Peyer's patch (tissue), 4 donors: ENCODE data around the gene ZSCAN23.

Experiments
- POLR2A ChIP-seq, 2 donors: fragments of 450-650 bp; IDR thresholded peaks; one replicate each; pipeline ENCODE4 v1.5.1; 2017; ENCODE audit warnings: antibody characterized with exemption in 2 of 2, mild to moderate bottlenecking in 2 of 2, moderate library complexity in 2 of 2
- TF ChIP-seq, protein P1 (sequence below), 6 experiments: fragments of 450-650 bp in 4 of 6; fragments of 200-600 bp in 2 of 6; sonication (generic) in 1 of 6; IDR thresholded peaks; one replicate each; pipeline ENCODE4 v1.5.1; 2017 to 2019; ENCODE audit warnings: antibody characterized with exemption in 6 of 6, mild to moderate bottlenecking in 3 of 6, moderate library complexity in 1 of 6

DNA sequence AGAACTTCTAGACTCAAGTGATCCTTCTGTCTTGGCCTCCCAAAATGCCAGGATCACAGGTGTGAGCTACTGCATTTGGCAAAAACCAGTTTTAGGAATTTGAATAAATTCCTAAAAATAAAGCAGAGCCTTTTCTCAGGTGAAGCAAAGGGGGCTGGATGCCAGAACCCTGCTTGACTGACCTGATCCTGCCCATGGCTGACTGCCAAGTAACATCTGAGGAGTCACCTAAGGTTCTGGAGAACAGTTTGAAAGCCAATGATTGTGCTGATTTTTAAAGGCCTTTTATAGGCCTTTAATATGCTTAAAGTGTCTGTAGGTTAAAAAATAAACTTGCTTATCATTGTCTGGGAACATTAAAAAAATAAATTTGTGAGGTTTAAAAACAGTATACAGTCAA is 29.6 kb downstream of the ZSCAN23 start:
- TF ChIP-seq, protein P1, sequence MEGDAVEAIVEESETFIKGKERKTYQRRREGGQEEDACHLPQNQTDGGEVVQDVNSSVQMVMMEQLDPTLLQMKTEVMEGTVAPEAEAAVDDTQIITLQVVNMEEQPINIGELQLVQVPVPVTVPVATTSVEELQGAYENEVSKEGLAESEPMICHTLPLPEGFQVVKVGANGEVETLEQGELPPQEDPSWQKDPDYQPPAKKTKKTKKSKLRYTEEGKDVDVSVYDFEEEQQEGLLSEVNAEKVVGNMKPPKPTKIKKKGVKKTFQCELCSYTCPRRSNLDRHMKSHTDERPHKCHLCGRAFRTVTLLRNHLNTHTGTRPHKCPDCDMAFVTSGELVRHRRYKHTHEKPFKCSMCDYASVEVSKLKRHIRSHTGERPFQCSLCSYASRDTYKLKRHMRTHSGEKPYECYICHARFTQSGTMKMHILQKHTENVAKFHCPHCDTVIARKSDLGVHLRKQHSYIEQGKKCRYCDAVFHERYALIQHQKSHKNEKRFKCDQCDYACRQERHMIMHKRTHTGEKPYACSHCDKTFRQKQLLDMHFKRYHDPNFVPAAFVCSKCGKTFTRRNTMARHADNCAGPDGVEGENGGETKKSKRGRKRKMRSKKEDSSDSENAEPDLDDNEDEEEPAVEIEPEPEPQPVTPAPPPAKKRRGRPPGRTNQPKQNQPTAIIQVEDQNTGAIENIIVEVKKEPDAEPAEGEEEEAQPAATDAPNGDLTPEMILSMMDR (IDR thresholded peaks at IDR 0.05), result no peak
- TF ChIP-seq POLR2A (IDR thresholded peaks at IDR 0.05), result no peak
